Neutrophil (primary cell): ENCODE results near the gene FBXL5.
A peak's percentile ranks its signal among the peaks of the same experiment; 100 is the strongest.

Source experiments
- H3K27ac ChIP-seq: fragments of 200-600 bp; sonication (generic); 2 replicates; pipeline ENCODE4 v1.5.1; 2016; ENCODE audit warnings: mild to moderate bottlenecking, moderate library complexity
- H3K27me3 ChIP-seq: fragments of 200-600 bp; sonication (generic); 2 replicates; pipeline ENCODE4 v1.6.0; 2016; ENCODE audit warnings: mild to moderate bottlenecking
- H3K36me3 ChIP-seq: fragments of 200-600 bp; sonication (generic); 2 replicates; pipeline ENCODE4 v1.5.1; 2017
- H3K4me1 ChIP-seq, 2 experiments: fragments of 200-600 bp in 1 of 2; sonication (generic) in 1 of 2; 1 replicate in 1 of 2; 2 replicates in 1 of 2; pipeline versions ENCODE4 v1.5.1 to v1.6.1; 2013 to 2016; ENCODE audit warnings: low read depth in 1 of 2, low read length in 1 of 2, mild to moderate bottlenecking in 1 of 2, moderate library complexity in 1 of 2; ENCODE audit not compliant: control insufficient read depth in 1 of 2, insufficient read depth in 1 of 2
- H3K4me3 ChIP-seq, 2 experiments: fragments of 200-600 bp in 1 of 2; sonication (generic) in 1 of 2; 1 replicate in 1 of 2; 2 replicates in 1 of 2; pipeline ENCODE4 v1.5.1; 2013 to 2016; ENCODE audit warnings: low read depth in 1 of 2, low read length in 1 of 2, mild to moderate bottlenecking in 1 of 2, moderate library complexity in 1 of 2
- H3K9me3 ChIP-seq: fragments of 200-600 bp; sonication (generic); 2 replicates; pipeline ENCODE4 v1.5.1; 2016
- CTCF ChIP-seq: fragments of 200-600 bp; sonication (generic); IDR thresholded peaks from 2 replicates; pipeline ENCODE4 v1.5.1; 2016; ENCODE audit warnings: antibody characterized with exemption

Gene FBXL5

GRCh38 chr4:15695729-15696128, 40.6 kb upstream of the FBXL5 start:
- no peak for TF ChIP-seq CTCF
- no peaks in the 10 kb centered on the region for H3K27me3 ChIP-seq
- H3K4me1 ChIP-seq: peaks cover 97 to 98% of the 10 kb centered on the region in 2 experiments
- H3K27ac ChIP-seq: peak overlapping the region; percentile 91
- H3K36me3 ChIP-seq: no peaks in the 10 kb centered on the region
- H3K4me3 ChIP-seq: no peak overlapping the region
- no peaks in the 10 kb centered on the region for H3K9me3 ChIP-seq

GRCh38 chr4:15695240-15695699, 40.1 kb upstream of the FBXL5 start:
- Histone ChIP-seq H3K27ac (peak overlapping the region; percentile 91), H3K4me3 (no peak overlapping the region), H3K27me3 (no peaks in the 10 kb centered on the region), H3K36me3 (no peaks in the 10 kb centered on the region), H3K9me3 (no peaks in the 10 kb centered on the region), H3K4me1 (peaks cover 97 to 98% of the 10 kb centered on the region in 2 experiments)
- no peak for TF ChIP-seq CTCF

- Histone ChIP-seq H3K4me3 (peak overlapping the region in 1 of 2 experiments; percentile 11), H3K36me3 (no peaks in the 10 kb centered on the region), H3K27me3 (no peaks in the 10 kb centered on the region), H3K9me3 (no peaks in the 10 kb centered on the region), H3K27ac (peak overlapping the region; percentile 91), H3K4me1 (peaks cover 97 to 99% of the 10 kb centered on the region in 2 experiments)
- no peak for TF ChIP-seq CTCF
These were observed 39.3 kb upstream of the FBXL5 start for GRCh38 chr4:15694431-15694830.

- H3K4me3 ChIP-seq: no peak overlapping the region
- no peaks in the 10 kb centered on the region for H3K27me3 ChIP-seq
- H3K27ac ChIP-seq: peak overlapping the region; percentile 91
- H3K4me1 ChIP-seq: peaks cover 98 to 100% of the 10 kb centered on the region in 2 experiments
- H3K9me3 ChIP-seq: no peaks in the 10 kb centered on the region
- peaks cover 2% of the 10 kb centered on the region for H3K36me3 ChIP-seq
- no peak for TF ChIP-seq CTCF
These were observed 37.4 kb upstream of the FBXL5 start for GRCh38 chr4:15692602-15693001.

GRCh38 chr4:15691346-15692135, 36.4 kb upstream of the FBXL5 start:
- peak overlapping the region; percentile 91 for H3K27ac ChIP-seq
- no peaks in the 10 kb centered on the region for H3K27me3 ChIP-seq
- H3K4me3 ChIP-seq: peak overlapping the region; percentile 33 to 63
- no peaks in the 10 kb centered on the region for H3K9me3 ChIP-seq
- peaks cover 98 to 100% of the 10 kb centered on the region in 2 experiments for H3K4me1 ChIP-seq
- TF ChIP-seq CTCF: no peak
- peaks cover 11% of the 10 kb centered on the region for H3K36me3 ChIP-seq
